Liver (tissue), 9 donors: ENCODE data around the gene CD300E. TPM values are rescaled to one million over a fixed set of nuclear protein-coding genes. Genes with fewer than 3 reads are reported as not detected.

ENCODE experiments used
- DNase-seq: peaks from one replicate; pipeline ENCODE4 v3.0.0-alpha.2; 2017; ENCODE audit warnings: low spot score
- H3K27ac ChIP-seq, 2 donors: one replicate each; pipeline ENCODE4 v1.7.0; 2013; ENCODE audit warnings: inconsistent platforms in 2 of 2, low read length in 2 of 2, control low read depth in 1 of 2, low read depth in 1 of 2, mild to moderate bottlenecking in 1 of 2
- H3K27me3 ChIP-seq, 4 donors: one replicate each; pipeline versions ENCODE4 v1.6.1 to v1.7.0; 2013; ENCODE audit warnings: low read length in 3 of 4, inconsistent platforms in 1 of 4, mild to moderate bottlenecking in 1 of 4, moderate library complexity in 1 of 4; ENCODE audit not compliant: control insufficient read depth in 4 of 4, insufficient read depth in 4 of 4
- H3K36me3 ChIP-seq, 4 donors: one replicate each; pipeline versions ENCODE4 v1.6.1 to v1.7.0; 2013; ENCODE audit warnings: low read length in 3 of 4, mild to moderate bottlenecking in 3 of 4, low read depth in 1 of 4, moderate library complexity in 1 of 4; ENCODE audit not compliant: control insufficient read depth in 4 of 4, insufficient read depth in 3 of 4
- H3K4me1 ChIP-seq, 4 donors: one replicate each; pipeline versions ENCODE4 v1.6.1 to v1.7.0; 2013; ENCODE audit warnings: low read length in 3 of 4, mild to moderate bottlenecking in 3 of 4, moderate library complexity in 1 of 4; ENCODE audit not compliant: control insufficient read depth in 4 of 4, insufficient read depth in 4 of 4
- H3K4me3 ChIP-seq, 3 donors: one replicate each; pipeline versions ENCODE4 v1.6.1 to v1.7.0; 2013; ENCODE audit warnings: low read length in 3 of 3, control low read depth in 1 of 3, low read depth in 1 of 3, mild to moderate bottlenecking in 1 of 3
- H3K9ac ChIP-seq, 2 donors: one replicate each; pipeline ENCODE4 v1.7.0; 2013; ENCODE audit warnings: low read length in 2 of 2, mild to moderate bottlenecking in 2 of 2, moderate library complexity in 2 of 2, control low read depth in 1 of 2, low read depth in 1 of 2
- H3K9me3 ChIP-seq, 4 donors: one replicate each; pipeline versions ENCODE4 v1.6.1 to v1.7.0; 2013; ENCODE audit warnings: low read length in 3 of 4; ENCODE audit not compliant: control insufficient read depth in 4 of 4
- ATF3 ChIP-seq: IDR thresholded peaks from 2 replicates; pipeline ENCODE4 v1.6.1; 2016; ENCODE audit warnings: antibody characterized with exemption
- CTCF ChIP-seq: fragments of 150-350 bp; IDR thresholded peaks from 2 replicates; pipeline ENCODE4 v1.5.1; 2017; ENCODE audit warnings: improper control_type of control experiment, low read depth, low read length; ENCODE audit not compliant: missing input control
- EGR1 ChIP-seq, 2 donors: IDR thresholded peaks; 2 replicates each; pipeline ENCODE4 v1.6.1; 2016 to 2018; ENCODE audit warnings: antibody characterized with exemption in 2 of 2, low read depth in 2 of 2
- FOXA1 ChIP-seq: IDR thresholded peaks from 2 replicates; pipeline ENCODE4 v1.6.1; 2016; ENCODE audit warnings: antibody characterized with exemption
- FOXA2 ChIP-seq: IDR thresholded peaks from 2 replicates; pipeline ENCODE4 v1.6.1; 2016; ENCODE audit warnings: antibody characterized with exemption
- GABPA ChIP-seq, 2 donors: IDR thresholded peaks in 1 of 2; conservative IDR thresholded peaks in 1 of 2; 2 replicates each; pipeline ENCODE4 v1.6.1; 2016; ENCODE audit warnings: antibody characterized with exemption in 2 of 2, mild to moderate bottlenecking in 1 of 2, moderate library complexity in 1 of 2
- HNF4A ChIP-seq, 2 donors: conservative IDR thresholded peaks; 2 replicates each; pipeline ENCODE4 v1.6.1; 2016; ENCODE audit warnings: antibody characterized with exemption in 2 of 2, mild to moderate bottlenecking in 2 of 2
- HNF4G ChIP-seq: IDR thresholded peaks from 2 replicates; pipeline ENCODE4 v1.6.1; 2016; ENCODE audit warnings: antibody characterized with exemption
- JUND ChIP-seq, 2 donors: IDR thresholded peaks; 2 replicates each; pipeline ENCODE4 v1.6.1; 2016; ENCODE audit warnings: antibody characterized with exemption in 2 of 2
- MAX ChIP-seq: IDR thresholded peaks from 2 replicates; pipeline ENCODE4 v1.6.1; 2016; ENCODE audit warnings: antibody characterized with exemption
- RAD21 ChIP-seq, 2 donors: IDR thresholded peaks; 2 replicates each; pipeline ENCODE4 v1.6.1; 2016; ENCODE audit warnings: antibody characterized with exemption in 2 of 2, mild to moderate bottlenecking in 2 of 2
- REST ChIP-seq: IDR thresholded peaks from 2 replicates; pipeline ENCODE4 v1.6.1; 2016; ENCODE audit warnings: antibody characterized with exemption, mild to moderate bottlenecking
- RXRA ChIP-seq, 2 donors: IDR thresholded peaks; 2 replicates each; pipeline ENCODE4 v1.6.1; 2017 to 2018; ENCODE audit warnings: antibody characterized with exemption in 2 of 2, mild to moderate bottlenecking in 1 of 2
- SP1 ChIP-seq: IDR thresholded peaks from 2 replicates; pipeline ENCODE4 v1.6.1; 2018; ENCODE audit warnings: antibody characterized with exemption, mild to moderate bottlenecking
- TAF1 ChIP-seq: conservative IDR thresholded peaks from 2 replicates; pipeline ENCODE4 v1.6.1; 2016; ENCODE audit warnings: antibody characterized with exemption, mild to moderate bottlenecking
- YY1 ChIP-seq: IDR thresholded peaks from 2 replicates; pipeline ENCODE4 v1.6.1; 2016; ENCODE audit warnings: antibody characterized with exemption, mild to moderate bottlenecking
- ZBTB33 ChIP-seq: IDR thresholded peaks from 2 replicates; pipeline ENCODE4 v1.6.1; 2016; ENCODE audit warnings: antibody characterized with exemption
- WGBS: extraction: QIAGEN DNeasy Blood & Tissue Kit; methylation state at CpG from one replicate; pipeline ENCODE4 v1.1.7; 2013; 5-methylcytosine and 5-hydroxymethylcytosine counted together
- polyA plus RNA-seq, 2 donors: library from polyadenylated mRNA; stranded (reverse) in 1 of 2; unstranded in 1 of 2; fragments of 200-250 nt in 1 of 2; fragments of >200 nt in 1 of 2; fragmentation: Nextera tagmentation in 1 of 2; extraction: Ambion mirVana in 1 of 2; gene quantifications; one replicate each; pipeline versions ENCODE4 v1.2.1 to v1.2.3, GENCODE V29; 2013 to 2015
- total RNA-seq, 2 donors: library from RNA; depleted of rRNA; stranded (reverse); fragments of >200 nt; gene quantifications; one replicate each; pipeline ENCODE4 v1.2.3, GENCODE V29; 2014
- donor health status: healthy.
- donor health status: healthy.
- donor health status: healthy.
- donor health status: healthy.
- donor health status: healthy.

The CD300E gene
- total and polyA plus RNA-seq, 4 donors: 0.07 to 0.75 (median 0.34) TPM

- H3K27ac ChIP-seq: no peak overlapping the region
- no peaks in the 10 kb centered on the region for H3K36me3 ChIP-seq
- 46% methylated on average over 3 of the region's 3 CpGs for WGBS
- H3K27me3 ChIP-seq: peaks cover 0 to 4% (median under 1%) of the 10 kb centered on the region in 4 donors
- H3K4me1 ChIP-seq: no peaks in the 10 kb centered on the region
- H3K9ac ChIP-seq: no peak overlapping the region
- H3K4me3 ChIP-seq: no peak overlapping the region
- DNase-seq: no peak
- peaks cover 0 to 15% (median 4%) of the 10 kb centered on the region in 4 donors for H3K9me3 ChIP-seq
- TF ChIP-seq ZBTB33 (no peak), HNF4G (no peak), GABPA (IDR thresholded peaks at IDR 0.05 in 1 of 2, conservative IDR thresholded peaks at IDR 0.05 in 1 of 2) (no peak), TAF1 (no peak), FOXA2 (no peak), CTCF (no peak), MAX (no peak), ATF3 (no peak), RXRA (IDR thresholded peaks at IDR 0.05) (no peak), YY1 (no peak), HNF4A (conservative IDR thresholded peaks at IDR 0.05) (no peak), EGR1 (IDR thresholded peaks at IDR 0.05; ENCODE audit: low read depth in 2 of 2) (no peak), SP1 (no peak), FOXA1 (no peak), REST (no peak)
Measured at GRCh38 chr17:74625661-74626060, 2.1 kb upstream of the CD300E start.

- H3K27me3 ChIP-seq: peaks cover 0 to 4% (median under 1%) of the 10 kb centered on the region in 4 donors
- no peak for TF ChIP-seq ZBTB33
- TF ChIP-seq RXRA (IDR thresholded peaks at IDR 0.05): no peak
- no peak for TF ChIP-seq HNF4A (conservative IDR thresholded peaks at IDR 0.05)
- TF ChIP-seq JUND (IDR thresholded peaks at IDR 0.05): no peak
- TF ChIP-seq RAD21 (IDR thresholded peaks at IDR 0.05): no peak
- TF ChIP-seq YY1: no peak
- TF ChIP-seq TAF1: no peak
- no peak for TF ChIP-seq GABPA (IDR thresholded peaks at IDR 0.05 in 1 of 2, conservative IDR thresholded peaks at IDR 0.05 in 1 of 2)
- TF ChIP-seq HNF4G: no peak
- no peak for TF ChIP-seq FOXA1
- no peak overlapping the region for H3K27ac ChIP-seq
- no peak for DNase-seq
- no peak overlapping the region for H3K9ac ChIP-seq
- H3K4me3 ChIP-seq: no peak overlapping the region
- no peaks in the 10 kb centered on the region for H3K36me3 ChIP-seq
- H3K9me3 ChIP-seq: peaks cover 0 to 11% (median 2%) of the 10 kb centered on the region in 4 donors
- WGBS: 78% methylated on average over 1 of the region's 1 CpG
- no peaks in the 10 kb centered on the region for H3K4me1 ChIP-seq
Measured at GRCh38 chr17:74624131-74624530, 593 bp upstream of the CD300E start.
